Activated CD8-positive, alpha-beta T cell treated with anti-CD3 and anti-CD28 coated beads, Interleukin-2, amount 10 ng/mL, durations not matched to agents 7 days and 5 days (primary cell): ENCODE measurements around the gene PPP3R1. TPM values are rescaled to one million over a fixed set of nuclear protein-coding genes. Genes with fewer than 3 reads are reported as not detected.

Experiments
- ATAC-seq: fragments of 150-1000 bp; cut with Tn5 transposase; one replicate; pipeline ENCODE4 v1.10.0; 2021; ENCODE audit warnings: moderate library complexity
- CTCF ChIA-PET: fragments of 350-600 bp; sonication (Branson Sonifier 250); formaldehyde crosslinking; loops from one replicate; lab custom pipeline; 2021; ENCODE audit warnings: antibody characterized with exemption; lab: Charles Lee
- POLR2A ChIA-PET: fragments of 350-600 bp; sonication (Branson Sonifier 250); formaldehyde crosslinking; loops from one replicate; lab custom pipeline; 2021; ENCODE audit warnings: antibody characterized with exemption; lab: Charles Lee
- DNase-seq: peaks from one replicate; pipeline ENCODE4 v3.0.0-alpha.2; 2020
- H3K27ac Mint-ChIP-seq: one replicate; pipeline ENCODE4 v1.8.0; 2021; ENCODE audit warnings: mild to moderate bottlenecking, mixed read lengths
- H3K27me3 Mint-ChIP-seq: one replicate; pipeline ENCODE4 v1.8.0; 2021; ENCODE audit warnings: low read depth, mixed read lengths
- H3K36me3 Mint-ChIP-seq: one replicate; pipeline ENCODE4 v1.8.0; 2021; ENCODE audit warnings: low read depth, mixed read lengths
- H3K4me1 Mint-ChIP-seq: one replicate; pipeline ENCODE4 v1.8.0; 2021; ENCODE audit warnings: low read depth, mixed read lengths
- H3K4me3 Mint-ChIP-seq: one replicate; pipeline ENCODE4 v1.8.0; 2021; ENCODE audit warnings: mild to moderate bottlenecking, mixed read lengths
- H3K9me3 Mint-ChIP-seq: one replicate; pipeline ENCODE4 v1.8.0; 2022; ENCODE audit warnings: mixed read lengths; ENCODE audit not compliant: insufficient read depth
- total RNA-seq, 2 experiments: library from RNA; stranded (reverse); gene quantifications; one replicate each; pipeline ENCODE4 v1.2.3, GENCODE V29; 2021

The PPP3R1 gene
- total RNA-seq, 2 experiments from 2014 or later: 67.6 to 71.8 TPM

DNA sequence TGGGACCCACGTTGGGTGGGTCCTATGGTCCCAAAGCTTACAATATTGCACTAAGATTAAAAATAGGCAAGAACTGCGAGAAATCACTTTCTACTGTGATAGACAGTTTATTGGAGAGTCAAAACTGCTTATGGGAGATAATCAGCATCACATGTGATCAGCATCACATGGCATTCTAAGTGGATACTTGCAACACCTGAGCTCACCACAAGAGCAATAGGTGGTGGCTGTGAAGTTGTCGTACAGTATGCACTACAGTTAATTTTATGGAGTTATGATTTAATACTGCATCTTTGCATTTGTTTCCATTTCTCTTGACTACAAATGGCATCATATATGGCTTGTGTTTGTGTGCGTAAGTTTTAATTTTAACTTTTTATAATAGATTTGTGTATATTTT, 83.0 kb downstream of the PPP3R1 start:
- ChIA-PET CTCF (interaction anchor here (1.3 to 5.6 kb wide), 7 partner anchors 8 to 105 kb away, joined by 3 to 38 read pairs (median 5); partner anchors contain the start of gene PNO1), POLR2A (no interaction called here)
- DNase-seq (peak; percentile 20), ATAC-seq (peak; percentile 45)
- no peaks in the 10 kb centered on the region for H3K27me3 Mint-ChIP-seq
- peaks cover 8% of the 10 kb centered on the region for H3K4me1 Mint-ChIP-seq
- H3K4me3 Mint-ChIP-seq: no peak overlapping the region
- no peak overlapping the region for H3K27ac Mint-ChIP-seq
- H3K36me3 Mint-ChIP-seq: peaks cover 27% of the 10 kb centered on the region
- no peaks in the 10 kb centered on the region for H3K9me3 Mint-ChIP-seq

DNA sequence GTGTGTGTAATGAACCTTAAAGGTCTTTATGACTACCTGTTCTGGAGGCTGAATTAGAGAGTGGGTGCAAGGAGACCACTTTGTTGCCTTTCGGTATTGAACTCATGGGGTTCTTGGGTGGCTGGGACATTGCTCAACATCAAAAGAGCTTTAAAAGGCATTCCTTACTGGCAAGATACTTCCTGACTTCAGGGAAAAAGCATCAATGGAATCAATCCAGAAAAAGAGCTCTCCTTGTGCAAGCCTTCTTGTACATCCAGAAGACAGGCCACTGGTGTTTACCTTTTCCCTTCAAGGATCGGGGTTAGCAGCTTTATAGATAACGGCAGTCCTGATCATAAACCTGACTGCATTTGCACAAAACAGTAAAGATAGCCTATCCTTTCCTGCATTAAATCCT, 85.1 kb downstream of the PPP3R1 start:
- Mint-ChIP-seq H3K4me1 (no peaks in the 10 kb centered on the region), H3K9me3 (no peaks in the 10 kb centered on the region), H3K4me3 (no peak overlapping the region), H3K36me3 (peaks cover 31% of the 10 kb centered on the region), H3K27ac (peak overlapping the region; percentile 2), H3K27me3 (no peaks in the 10 kb centered on the region)
- DNase-seq (peak; percentile 9), ATAC-seq (no peak)
- CTCF ChIA-PET: interaction anchor here (1.3 to 5.6 kb wide), 6 partner anchors 9 to 125 kb away, joined by 3 to 38 read pairs (median 5); no protein-coding TSS in a partner anchor
- POLR2A ChIA-PET: interaction anchor here (1.4 kb wide), 1 partner anchor 10 kb away, joined by 7 read pairs; the partner anchor contains the start of gene PNO1

DNA sequence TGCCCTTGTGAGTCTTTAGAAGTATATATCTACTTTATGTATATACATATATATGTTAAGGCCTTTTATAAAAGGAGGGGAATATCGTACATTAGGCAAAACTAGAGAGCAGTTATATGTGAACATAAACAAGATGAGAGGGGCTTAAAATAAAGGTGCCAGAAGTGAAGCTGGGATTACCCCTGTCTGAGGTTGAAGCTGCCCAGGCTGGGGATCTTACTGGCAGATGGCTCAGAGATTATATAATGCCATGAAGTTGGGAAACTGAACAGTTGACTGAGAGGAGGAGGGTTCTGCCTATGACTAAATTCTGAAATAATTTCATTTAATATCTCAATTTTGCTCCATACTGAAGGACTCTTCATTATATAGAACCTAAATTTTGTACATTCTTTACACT, 88.7 kb downstream of the PPP3R1 start:
- Mint-ChIP-seq H3K4me1 (peaks cover 15% of the 10 kb centered on the region), H3K27me3 (no peaks in the 10 kb centered on the region), H3K27ac (no peak overlapping the region), H3K4me3 (no peak overlapping the region), H3K9me3 (no peaks in the 10 kb centered on the region), H3K36me3 (peaks cover 48% of the 10 kb centered on the region)
- ATAC-seq: no peak
- ChIA-PET POLR2A (interaction anchor here (0.5 kb wide), 1 partner anchor 11 kb away, joined by 3 read pairs; no protein-coding TSS in a partner anchor), CTCF (no interaction called here)
- DNase-seq: no peak

DNA sequence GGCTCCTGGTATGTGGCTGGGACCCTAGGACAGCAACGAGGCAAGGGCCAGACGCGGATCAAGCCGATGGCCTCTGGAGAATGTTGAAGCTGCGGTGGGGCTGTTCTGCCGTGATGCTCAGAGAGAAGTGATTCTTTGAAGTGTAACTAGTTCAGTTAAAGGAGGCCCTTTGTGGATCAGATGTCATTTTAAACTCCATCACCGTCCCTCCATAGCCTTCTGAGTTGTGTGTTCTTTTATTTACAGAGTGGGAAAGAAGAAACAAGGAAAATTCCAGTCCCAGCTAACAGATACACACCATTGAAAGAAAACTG, 94.2 kb downstream of the PPP3R1 start:
- peak overlapping the region; percentile 95 for H3K4me3 Mint-ChIP-seq
- H3K9me3 Mint-ChIP-seq: no peaks in the 10 kb centered on the region
- H3K36me3 Mint-ChIP-seq: peaks cover 29% of the 10 kb centered on the region
- H3K27ac Mint-ChIP-seq: peak overlapping the region; percentile 99
- DNase-seq (no peak), ATAC-seq (no peak)
- H3K4me1 Mint-ChIP-seq: peaks cover 32% of the 10 kb centered on the region
- no peaks in the 10 kb centered on the region for H3K27me3 Mint-ChIP-seq
- CTCF ChIA-PET: interaction anchor here (1.0 to 2.5 kb wide), 6 partner anchors 13 to 46 kb away, joined by 3 to 9 read pairs (median 6); no protein-coding TSS in a partner anchor
- POLR2A ChIA-PET: interaction anchor here (0.5 to 2.8 kb wide), 6 partner anchors 8 to 95 kb away, joined by 3 to 11 read pairs (median 6); partner anchors contain the start of gene C1D

DNA sequence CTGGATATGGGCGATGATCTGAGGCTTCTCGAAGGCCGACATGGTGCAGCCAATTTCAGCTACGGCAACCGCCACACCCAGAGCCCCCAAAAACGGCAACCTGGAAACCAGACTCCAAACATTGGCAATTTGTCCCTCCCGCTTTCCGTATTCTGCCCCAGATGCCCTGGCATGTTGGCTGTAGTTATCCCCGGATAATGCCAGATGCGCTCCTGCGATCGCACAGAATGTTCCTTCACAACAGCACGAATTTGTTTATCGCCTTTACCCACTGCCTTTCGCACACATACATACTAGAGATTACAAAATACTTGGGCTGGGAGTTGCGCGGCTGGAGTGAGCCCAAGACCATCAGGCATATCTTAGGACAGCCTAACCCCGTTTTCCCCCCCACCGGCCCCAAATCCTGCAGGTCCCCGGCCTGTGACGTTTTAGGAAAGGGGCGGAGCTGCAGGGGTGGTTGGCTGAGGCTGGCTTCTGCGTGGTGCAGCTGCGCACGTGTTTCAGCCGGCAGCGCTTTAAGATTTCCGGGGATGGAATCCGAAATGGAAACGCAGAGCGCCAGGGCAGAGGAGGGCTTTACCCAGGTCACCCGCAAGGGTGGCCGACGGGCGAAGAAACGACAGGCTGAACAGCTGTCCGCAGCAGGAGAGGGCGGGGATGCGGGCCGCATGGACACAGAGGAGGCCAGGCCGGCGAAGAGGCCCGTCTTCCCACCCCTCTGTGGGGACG, 94.8 kb downstream of the PPP3R1 start, which contains the start of gene PNO1:
Gene PNO1 (plus strand): TSS at position 487 of the 732 bp plus-strand sequence. CDS start 47 bp downstream, at position 534.
- Mint-ChIP-seq H3K27ac (peak within 1 kb of the TSS; percentile 99), H3K4me1 (peaks cover 37% of the 10 kb centered on the region), H3K4me3 (peak within 1 kb of the TSS; percentile 95), H3K9me3 (no peaks in the 10 kb centered on the region), H3K27me3 (no peaks in the 10 kb centered on the region), H3K36me3 (peaks cover 27% of the 10 kb centered on the region)
- CTCF ChIA-PET: interaction anchor here (1.0 to 2.5 kb wide), 8 partner anchors 12 to 68 kb away, joined by 3 to 9 read pairs (median 6); no protein-coding TSS in a partner anchor
- POLR2A ChIA-PET: interaction anchor here (1.0 to 2.8 kb wide), 7 partner anchors 9 to 95 kb away, joined by 3 to 11 read pairs (median 7); partner anchors contain the start of gene C1D
- DNase-seq: peak; percentile 97
- ATAC-seq: peak; percentile 93

DNA sequence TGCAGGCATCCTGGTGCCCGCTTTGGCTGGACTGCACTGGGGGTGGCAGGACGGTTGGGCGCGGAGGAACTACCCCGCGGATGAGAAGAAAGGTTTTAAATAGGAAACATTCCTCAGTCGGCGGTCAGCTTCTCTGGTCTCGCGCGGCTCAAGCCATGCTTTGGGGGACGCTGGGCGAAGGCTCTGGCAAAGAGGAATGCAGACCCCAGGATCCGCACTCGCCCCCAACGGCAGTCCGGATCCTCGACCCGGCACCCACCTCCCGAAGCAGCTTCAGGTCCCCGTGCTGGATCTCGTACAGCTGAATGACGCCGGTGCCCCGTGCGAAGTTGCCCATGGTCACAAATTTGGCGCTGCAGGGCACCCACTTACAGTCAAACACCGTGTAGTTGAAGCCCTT, 95.3 kb downstream of the PPP3R1 start:
- POLR2A ChIA-PET: interaction anchor here (1.0 to 2.8 kb wide), 6 partner anchors 9 to 94 kb away, joined by 3 to 11 read pairs (median 8); partner anchors contain the start of gene C1D
- no peak for DNase-seq
- Mint-ChIP-seq H3K27ac (peak overlapping the region; percentile 99), H3K36me3 (peaks cover 22% of the 10 kb centered on the region), H3K9me3 (no peaks in the 10 kb centered on the region), H3K4me3 (peak overlapping the region; percentile 95), H3K27me3 (no peaks in the 10 kb centered on the region), H3K4me1 (peaks cover 39% of the 10 kb centered on the region)
- CTCF ChIA-PET: interaction anchor here (0.9 to 2.5 kb wide), 10 partner anchors 12 to 284 kb away, joined by 3 to 9 read pairs (median 4); partner anchors contain the start of gene PPP3R1
- peak; percentile 59 for ATAC-seq

DNA sequence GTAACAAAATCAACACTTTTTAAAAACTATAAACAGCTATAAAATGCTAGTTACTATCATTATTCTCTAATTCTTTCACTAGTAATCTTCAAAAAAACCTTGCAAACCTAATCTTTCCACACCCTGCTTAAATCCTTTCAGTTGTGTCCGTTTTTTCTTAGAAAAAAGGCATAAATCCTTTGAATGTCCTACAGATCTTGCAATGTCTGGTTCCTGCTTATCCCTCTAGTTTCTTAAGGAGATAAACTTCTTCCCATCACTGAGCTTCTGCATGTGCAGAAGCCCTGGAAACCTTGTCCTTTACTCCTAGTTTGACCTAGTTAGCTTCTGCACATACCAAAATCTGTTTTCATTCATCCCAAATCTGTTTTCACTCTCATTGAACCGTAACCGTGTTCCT, 95.9 kb downstream of the PPP3R1 start:
- Mint-ChIP-seq H3K9me3 (no peaks in the 10 kb centered on the region), H3K4me1 (peaks cover 42% of the 10 kb centered on the region), H3K4me3 (peak overlapping the region; percentile 95), H3K27me3 (no peaks in the 10 kb centered on the region), H3K27ac (peak overlapping the region; percentile 99), H3K36me3 (peaks cover 20% of the 10 kb centered on the region)
- POLR2A ChIA-PET: interaction anchor here (0.6 to 2.8 kb wide), 5 partner anchors 10 to 95 kb away, joined by 3 to 11 read pairs (median 8); partner anchors contain the start of gene C1D
- ATAC-seq: no peak
- no peak for DNase-seq
- CTCF ChIA-PET: interaction anchor here (0.9 to 2.5 kb wide), 6 partner anchors 11 to 285 kb away, joined by 3 to 7 read pairs (median 4); partner anchors contain the start of gene PPP3R1

DNA sequence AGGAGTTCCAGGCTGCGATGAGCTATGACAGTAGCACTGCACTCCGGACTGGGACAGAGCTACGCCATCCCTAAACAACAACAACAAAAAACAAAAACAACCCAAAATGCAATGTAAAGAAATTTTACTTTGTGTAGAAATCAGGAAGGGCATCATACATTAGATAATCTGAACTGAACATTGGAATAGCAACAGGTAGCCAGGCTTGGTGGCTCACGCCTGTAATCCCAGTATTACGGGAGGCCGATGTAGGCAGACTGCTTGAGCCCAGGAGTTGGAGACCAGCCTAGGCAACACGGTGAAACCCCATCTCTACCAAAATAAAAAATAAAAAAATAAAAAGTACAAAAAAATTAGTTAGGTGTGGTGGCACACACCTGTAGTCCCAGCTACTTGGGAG, 96.7 kb downstream of the PPP3R1 start:
- Mint-ChIP-seq H3K9me3 (no peaks in the 10 kb centered on the region), H3K4me3 (no peak overlapping the region), H3K36me3 (peaks cover 12% of the 10 kb centered on the region), H3K27ac (no peak overlapping the region), H3K27me3 (no peaks in the 10 kb centered on the region), H3K4me1 (peaks cover 50% of the 10 kb centered on the region)
- ChIA-PET POLR2A (interaction anchor here (0.6 to 2.8 kb wide), 2 partner anchors 21 to 93 kb away, joined by 3 to 11 read pairs; partner anchors contain the start of gene C1D), CTCF (interaction anchor here (1.1 to 1.6 kb wide), 2 partner anchors 11 to 97 kb away, joined by 3 to 4 read pairs; partner anchors contain the start of gene PPP3R1)
- DNase-seq (no peak), ATAC-seq (no peak)

DNA sequence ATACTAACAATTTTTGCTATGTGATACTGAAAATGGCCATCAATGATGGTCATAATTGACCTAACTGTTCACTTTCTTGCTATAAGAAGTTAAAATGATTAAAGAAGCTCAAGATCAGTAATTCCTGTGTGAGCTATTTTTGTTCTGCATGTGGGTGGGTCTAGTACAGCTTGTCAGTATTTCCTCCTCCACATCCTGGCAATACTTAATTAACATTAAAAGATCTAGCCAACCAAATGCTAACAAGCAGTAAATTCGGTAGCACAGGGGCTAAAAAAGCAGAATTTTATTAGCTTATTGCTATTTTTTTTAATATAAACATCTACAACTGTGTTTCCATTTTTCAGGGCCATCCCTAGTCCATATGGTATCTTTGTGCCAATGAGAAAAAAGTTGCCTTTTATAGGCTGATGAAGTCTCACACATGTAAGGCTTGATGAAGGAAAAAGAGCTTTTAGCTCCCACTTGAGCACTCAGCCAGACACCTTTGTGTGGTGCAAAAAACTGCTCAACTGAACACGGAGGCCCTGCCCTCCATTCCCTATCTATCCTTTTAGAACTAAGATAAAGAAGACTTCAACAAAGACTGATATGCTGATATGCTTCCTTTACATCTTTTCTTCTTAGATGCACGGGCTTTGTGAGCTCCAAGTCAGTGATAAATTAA, 99.5 kb downstream of the PPP3R1 start:
- CTCF ChIA-PET: interaction anchor here (0.7 to 1.5 kb wide), 10 partner anchors 12 to 274 kb away, joined by 3 to 12 read pairs (median 4); no protein-coding TSS in a partner anchor
- no peak for ATAC-seq
- no peak for DNase-seq
- peaks cover 3% of the 10 kb centered on the region for H3K36me3 Mint-ChIP-seq
- no peak overlapping the region for H3K4me3 Mint-ChIP-seq
- H3K4me1 Mint-ChIP-seq: peaks cover 32% of the 10 kb centered on the region
- no peaks in the 10 kb centered on the region for H3K27me3 Mint-ChIP-seq
- no peak overlapping the region for H3K27ac Mint-ChIP-seq
- POLR2A ChIA-PET: interaction anchor here (0.6 to 1.5 kb wide), 4 partner anchors 11 to 101 kb away, joined by 3 read pairs; partner anchors contain the start of gene PPP3R1
- no peaks in the 10 kb centered on the region for H3K9me3 Mint-ChIP-seq

DNA sequence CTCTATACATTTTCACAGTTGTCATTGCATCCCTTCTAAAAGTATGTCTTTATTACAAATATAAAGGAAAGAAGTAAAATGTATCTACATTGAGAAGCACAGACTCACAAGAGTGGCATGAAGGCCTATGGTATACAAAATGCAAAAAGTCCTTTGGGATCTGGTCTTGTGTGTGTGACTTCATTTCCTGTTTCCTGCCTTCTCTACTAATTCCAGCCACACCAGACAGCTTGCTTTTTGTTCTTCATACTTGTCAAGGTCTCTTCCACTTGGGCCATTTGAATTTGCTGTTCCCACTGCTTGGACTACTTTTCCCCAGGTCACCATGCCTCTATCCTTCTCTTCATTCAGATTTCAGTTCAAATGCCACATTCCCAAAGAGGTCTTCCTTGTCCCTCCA, 101.3 kb downstream of the PPP3R1 start:
- no peak overlapping the region for H3K27ac Mint-ChIP-seq
- H3K4me3 Mint-ChIP-seq: no peak overlapping the region
- H3K4me1 Mint-ChIP-seq: peaks cover 24% of the 10 kb centered on the region
- H3K36me3 Mint-ChIP-seq: peaks cover 2% of the 10 kb centered on the region
- DNase-seq (no peak), ATAC-seq (no peak)
- CTCF ChIA-PET: interaction anchor here (0.5 to 1.8 kb wide), 2 partner anchors 29 to 30 kb away, joined by 3 to 6 read pairs; no protein-coding TSS in a partner anchor
- no peaks in the 10 kb centered on the region for H3K9me3 Mint-ChIP-seq
- POLR2A ChIA-PET: no interaction called here
- no peaks in the 10 kb centered on the region for H3K27me3 Mint-ChIP-seq

DNA sequence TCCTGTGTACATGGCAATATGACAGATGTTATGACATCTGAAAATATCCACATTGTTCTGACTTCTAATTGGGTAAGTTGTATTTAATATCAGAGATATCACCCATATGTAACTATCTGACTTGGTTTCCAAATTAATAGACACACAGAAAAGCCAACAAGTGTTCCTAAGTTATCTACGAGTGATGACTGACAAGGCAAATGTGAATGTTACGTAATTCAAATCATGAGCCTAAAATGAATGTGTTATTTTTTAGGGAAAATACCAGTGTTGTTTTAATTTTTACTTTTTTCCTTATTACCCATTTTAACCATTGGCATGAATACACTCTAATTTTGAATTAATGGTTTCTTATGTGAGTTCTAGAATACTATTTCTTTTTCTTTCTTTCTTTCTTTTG, 110.5 kb downstream of the PPP3R1 start:
- Mint-ChIP-seq H3K4me3 (no peak overlapping the region), H3K27me3 (no peaks in the 10 kb centered on the region), H3K27ac (no peak overlapping the region), H3K36me3 (peaks cover 4% of the 10 kb centered on the region), H3K4me1 (no peaks in the 10 kb centered on the region), H3K9me3 (no peaks in the 10 kb centered on the region)
- ChIA-PET POLR2A (no interaction called here), CTCF (no interaction called here)
- DNase-seq: no peak
- no peak for ATAC-seq
